Endothelial cell of umbilical vein (primary cell): ENCODE results near the gene TRIM34. TPM values are rescaled to one million over a fixed set of nuclear protein-coding genes. Genes with fewer than 3 reads are reported as not detected.

ENCODE experiments used
- BruUV-seq: library from RNA; stranded (reverse); fragments of 400-500 nt; replicated peaks from 2 replicates; lab custom pipeline; 2021; lab: Mats Ljungman, UMichigan
- CTCF ChIA-PET: fragments of 300-600, 350-600 bp; sonication (Branson Sonifier 250); formaldehyde crosslinking; loops from one replicate; lab custom pipeline; 2021; ENCODE audit warnings: antibody characterized with exemption, inconsistent platforms; lab: Charles Lee
- POLR2A ChIA-PET: fragments of 300-600, 350-600 bp; sonication (Branson Sonifier 250); formaldehyde crosslinking; loops from one replicate; lab custom pipeline; 2021; ENCODE audit warnings: antibody characterized with exemption, inconsistent platforms; lab: Charles Lee
- DNase-seq: peaks from one replicate; pipeline ENCODE4 v3.0.0-alpha.2; 2011; ENCODE audit warnings: low read depth, low spot score
- FAIRE-seq: peaks from 2 replicates; lab custom pipeline; 2011; peaks lifted over from hg19 to GRCh38; lab: Jason Lieb, UNC
- H2AFZ ChIP-seq: 2 replicates; pipeline ENCODE4 v1.6.0; 2012; ENCODE audit warnings: low read depth, low read length, control low read depth, inconsistent platforms
- H3K27ac ChIP-seq: 2 replicates; pipeline ENCODE4 v1.5.1; 2011; ENCODE audit warnings: low read depth, mild to moderate bottlenecking, control low read depth, low read length, moderate library complexity; ENCODE audit not compliant: insufficient read depth
- H3K27me3 ChIP-seq, 2 experiments: 2 replicates each; pipeline versions ENCODE4 v1.6.0 to v1.6.1; 2011; ENCODE audit warnings: low read length in 2 of 2, mixed read lengths in 1 of 2; ENCODE audit not compliant: control insufficient read depth in 2 of 2, insufficient read depth in 2 of 2
- H3K36me3 ChIP-seq, 2 experiments: 2 replicates in 1 of 2; 3 replicates in 1 of 2; pipeline ENCODE4 v1.5.1; 2011; ENCODE audit warnings: low read length in 2 of 2, mild to moderate bottlenecking in 1 of 2, moderate library complexity in 1 of 2; ENCODE audit not compliant: control insufficient read depth in 2 of 2, insufficient read depth in 2 of 2; ENCODE audit errors: extremely low read depth in 1 of 2
- H3K4me1 ChIP-seq: 3 replicates; pipeline ENCODE4 v1.5.1; 2011; ENCODE audit warnings: mild to moderate bottlenecking, low read length; ENCODE audit not compliant: control insufficient read depth, insufficient read depth; ENCODE audit errors: extremely low read depth
- H3K4me2 ChIP-seq: 2 replicates; pipeline ENCODE4 v1.6.1; 2011; ENCODE audit warnings: low read length, control low read depth, mixed read lengths; ENCODE audit not compliant: insufficient read depth
- H3K4me3 ChIP-seq, 3 experiments: fragments of 200-600 bp in 1 of 3; sonication (generic), shearing (Covaris generic) in 1 of 3; replicated peaks in 1 of 3; 2 replicates each; pipeline ENCODE4 v1.5.1; 2011 to 2016; ENCODE audit warnings: control low read depth in 3 of 3, low read length in 3 of 3, mild to moderate bottlenecking in 2 of 3, inconsistent platforms in 1 of 3, low read depth in 1 of 3, moderate library complexity in 1 of 3; ENCODE audit not compliant: insufficient read depth in 1 of 3
- H3K79me2 ChIP-seq: 2 replicates; pipeline ENCODE4 v1.6.0; 2012; ENCODE audit warnings: low read length, inconsistent platforms; ENCODE audit not compliant: control insufficient read depth, insufficient read depth
- H3K9ac ChIP-seq: replicated peaks from 2 replicates; pipeline ENCODE3; 2011; ENCODE audit warnings: low read length, control low read depth; ENCODE audit not compliant: insufficient read depth; ENCODE audit errors: extremely low read depth
- H3K9me1 ChIP-seq: replicated peaks from 3 replicates; pipeline ENCODE4 v1.6.0; 2011; ENCODE audit warnings: mild to moderate bottlenecking, low read length; ENCODE audit not compliant: control insufficient read depth, insufficient read depth; ENCODE audit errors: extremely low read depth
- H3K9me3 ChIP-seq: replicated peaks from 2 replicates; pipeline ENCODE4 v1.5.1; 2012; ENCODE audit warnings: low read length, inconsistent platforms; ENCODE audit not compliant: control insufficient read depth, insufficient read depth
- H4K20me1 ChIP-seq: replicated peaks from 2 replicates; pipeline ENCODE3; 2011; ENCODE audit warnings: mild to moderate bottlenecking, low read length; ENCODE audit not compliant: control insufficient read depth, insufficient read depth; ENCODE audit errors: extremely low read depth
- GATA2 ChIP-seq: IDR thresholded peaks from 2 replicates; pipeline ENCODE4 v1.7.0; 2011; ENCODE audit warnings: low read depth, mild to moderate bottlenecking, moderate library complexity, mixed read lengths, low read length; ENCODE audit not compliant: insufficient read length, insufficient read depth
- JUN ChIP-seq: IDR thresholded peaks from 2 replicates; pipeline ENCODE4 v1.6.1; 2011; ENCODE audit warnings: borderline replicate concordance, low read depth; ENCODE audit not compliant: insufficient read length, insufficient read depth
- MAX ChIP-seq: IDR thresholded peaks from 2 replicates; pipeline ENCODE4 v1.6.1; 2011; ENCODE audit not compliant: insufficient read depth, insufficient read length
- MYC ChIP-seq: IDR thresholded peaks from one replicate; pipeline ENCODE4 v1.6.1; 2011; ENCODE audit warnings: mild to moderate bottlenecking, low read depth, low read length
- POLR2A ChIP-seq: IDR thresholded peaks from 2 replicates; pipeline ENCODE4 v1.6.1; 2012; ENCODE audit warnings: low read depth, mild to moderate bottlenecking, control low read depth, low read length
- POLR2AphosphoS5 ChIP-seq: IDR thresholded peaks from 2 replicates; pipeline ENCODE4 v1.6.1; 2012; ENCODE audit warnings: low read depth, mild to moderate bottlenecking, control low read depth, low read length, moderate library complexity; ENCODE audit not compliant: insufficient read depth
- dilution Hi-C: fragments of 300-500 bp; cut with MboI; formaldehyde crosslinking; loops from one replicate; pipeline ENCODE4 v1.15.0; 2019; ENCODE audit warnings: low sequenced_read_pairs; ENCODE audit not compliant: extremely low pct_ligation_motif_present
- intact Hi-C: fragments of 100-400 bp; cut with micrococcal nuclease; formaldehyde crosslinking; loops from one replicate; pipeline ENCODE4 v1.10.0; 2022
- polyA plus RNA-seq, 4 experiments: library from polyadenylated mRNA; depleted of rRNA in 3 of 4; stranded (reverse) in 3 of 4; unstranded in 1 of 4; fragments of >200 nt; gene quantifications; 2 replicates each; pipeline versions ENCODE4 v1.2.1 to v1.2.3, GENCODE V29; 2011 to 2012; ENCODE audit warnings: missing spikeins in 1 of 4
- total RNA-seq: library from RNA; stranded (reverse); gene quantifications from 2 replicates; pipeline ENCODE4 v1.2.3, GENCODE V29; 2021

Gene TRIM34
- total and polyA plus RNA-seq, 2 donors (not counting 3 experiments of a cell fraction or from before 2014, with no cell fraction given), result 6.7 to 14.6 TPM

GRCh38 chr11:5658318-5658717 lies 33.5 kb downstream of the TRIM34 start:
- H3K9me3 ChIP-seq, result no peaks in the 10 kb centered on the region
- TF ChIP-seq GATA2 (no peak), JUN (no peak)
- no peaks in the 10 kb centered on the region for H3K4me1 ChIP-seq
- ChIA-PET POLR2A (no interaction called here), CTCF (interaction anchor here (1.2 kb wide), 1 partner anchor 57 kb away, joined by 3 read pairs; no protein-coding TSS in a partner anchor)
- intact Hi-C loops (no loop called here), dilution Hi-C loops (no loop called here)
- no peak overlapping the region for H3K4me3 ChIP-seq
- no peaks in the 10 kb centered on the region for H3K36me3 ChIP-seq
- BruUV-seq, result no TSS peak
- no peaks in the 10 kb centered on the region for H3K79me2 ChIP-seq
- H4K20me1 ChIP-seq, result no peaks in the 10 kb centered on the region
- H3K27ac ChIP-seq, result no peak overlapping the region
- no peak overlapping the region for H3K9ac ChIP-seq
- FAIRE-seq, result no peak
- H3K4me2 ChIP-seq, result no peak overlapping the region
- H3K27me3 ChIP-seq, result no peaks in the 10 kb centered on the region
- no peak overlapping the region for H2AFZ ChIP-seq
- no peak for DNase-seq
- no peaks in the 10 kb centered on the region for H3K9me1 ChIP-seq

GRCh38 chr11:5663511-5663910 lies 38.7 kb downstream of the TRIM34 start:
- Histone ChIP-seq H3K79me2 (no peaks in the 10 kb centered on the region), H3K9me3 (no peaks in the 10 kb centered on the region), H2AFZ (no peak overlapping the region), H3K9ac (no peak overlapping the region), H3K36me3 (peaks cover 18 to 21% of the 10 kb centered on the region in 2 experiments), H3K4me3 (no peak overlapping the region), H3K27ac (no peak overlapping the region), H3K4me2 (no peak overlapping the region), H3K27me3 (no peaks in the 10 kb centered on the region), H3K4me1 (no peaks in the 10 kb centered on the region), H4K20me1 (no peaks in the 10 kb centered on the region), H3K9me1 (no peaks in the 10 kb centered on the region)
- intact Hi-C loops (no loop called here), dilution Hi-C loops (no loop called here)
- TF ChIP-seq MYC, result no peak
- TF ChIP-seq POLR2AphosphoS5, result no peak
- TF ChIP-seq MAX, result no peak
- no peak for TF ChIP-seq JUN
- no peak for TF ChIP-seq POLR2A
- ChIA-PET CTCF (interaction anchor here (1.4 kb wide), 1 partner anchor 21 kb away, joined by 4 read pairs; the partner anchor contains the start of gene TRIM5), POLR2A (no interaction called here)
- DNase-seq (no peak), FAIRE-seq (no peak)
- BruUV-seq, result no TSS peak
